T-helper 2 cell treated with Interferon-gamma antibody and Interleukin-4, amounts not matched to agents 5 μg/mL and 100 μg/mL, for 36 hours (primary cell): Measurements from ENCODE around the gene HTRA2.

Experiments used
- DNase-seq: peaks from one replicate; pipeline ENCODE4 v3.0.0; 2021; ENCODE audit warnings: low spot score
- H3K27ac Mint-ChIP-seq: one replicate; pipeline ENCODE4 v1.8.0; 2021; ENCODE audit warnings: mild to moderate bottlenecking, mixed read lengths
- H3K27me3 Mint-ChIP-seq: one replicate; pipeline ENCODE4 v1.8.0; 2021; ENCODE audit warnings: low read depth, mixed read lengths
- H3K36me3 Mint-ChIP-seq: one replicate; pipeline ENCODE4 v1.8.0; 2021; ENCODE audit warnings: low read depth, mixed read lengths
- H3K4me1 Mint-ChIP-seq: one replicate; pipeline ENCODE4 v1.8.0; 2021; ENCODE audit warnings: low read depth, mixed read lengths
- H3K4me3 Mint-ChIP-seq: one replicate; pipeline ENCODE4 v1.8.0; 2022; ENCODE audit warnings: mild to moderate bottlenecking, moderate library complexity, mixed read lengths
- H3K9me3 Mint-ChIP-seq: one replicate; pipeline ENCODE4 v1.8.0; 2021; ENCODE audit warnings: mixed read lengths

Gene HTRA2

GRCh38 chr2:74505448-74506246 lies 24.1 kb upstream of the HTRA2 start:
- H3K36me3 Mint-ChIP-seq, result peaks cover 26% of the 10 kb centered on the region
- peaks cover 41% of the 10 kb centered on the region for H3K4me1 Mint-ChIP-seq
- H3K27ac Mint-ChIP-seq, result no peak overlapping the region
- H3K27me3 Mint-ChIP-seq, result peaks cover 30% of the 10 kb centered on the region
- H3K9me3 Mint-ChIP-seq, result no peaks in the 10 kb centered on the region
- H3K4me3 Mint-ChIP-seq, result peak overlapping the region; percentile 47
- no peak for DNase-seq

GRCh38 chr2:74507145-74507925 lies 22.4 kb upstream of the HTRA2 start, which contains the start of gene PCGF1:
Gene PCGF1 (minus strand): TSS chr2:74507695. CDS start chr2:74507668, 27 bp downstream.
- peaks cover 27% of the 10 kb centered on the region for H3K27me3 Mint-ChIP-seq
- H3K4me3 Mint-ChIP-seq, result peak within 1 kb of the TSS; percentile 96
- H3K36me3 Mint-ChIP-seq, result peaks cover 23% of the 10 kb centered on the region
- DNase-seq, result peak; percentile 97
- peak within 1 kb of the TSS; percentile 99 for H3K27ac Mint-ChIP-seq
- H3K4me1 Mint-ChIP-seq, result peaks cover 44% of the 10 kb centered on the region
- H3K9me3 Mint-ChIP-seq, result no peaks in the 10 kb centered on the region

- no peak for DNase-seq
- Mint-ChIP-seq H3K27ac (peak overlapping the region; percentile 99), H3K27me3 (peaks cover 29% of the 10 kb centered on the region), H3K36me3 (peaks cover 23% of the 10 kb centered on the region), H3K4me1 (peaks cover 41% of the 10 kb centered on the region), H3K4me3 (peak overlapping the region; percentile 96), H3K9me3 (no peaks in the 10 kb centered on the region)
Observed at GRCh38 chr2:74507926-74508520, 21.7 kb upstream of the HTRA2 start.

- no peak for DNase-seq
- Mint-ChIP-seq H3K4me1 (peaks cover 34% of the 10 kb centered on the region), H3K27ac (no peak overlapping the region), H3K27me3 (peaks cover 41% of the 10 kb centered on the region), H3K4me3 (no peak overlapping the region), H3K36me3 (peaks cover 12% of the 10 kb centered on the region), H3K9me3 (no peaks in the 10 kb centered on the region)
Observed at GRCh38 chr2:74510272-74510671, 19.5 kb upstream of the HTRA2 start.

GRCh38 chr2:74511104-74511989 lies 18.4 kb upstream of the HTRA2 start:
- no peak overlapping the region for H3K4me3 Mint-ChIP-seq
- H3K9me3 Mint-ChIP-seq, result no peaks in the 10 kb centered on the region
- no peak overlapping the region for H3K27ac Mint-ChIP-seq
- peaks cover 7% of the 10 kb centered on the region for H3K36me3 Mint-ChIP-seq
- DNase-seq, result no peak
- H3K27me3 Mint-ChIP-seq, result peaks cover 48% of the 10 kb centered on the region
- peaks cover 32% of the 10 kb centered on the region for H3K4me1 Mint-ChIP-seq

- H3K27me3 Mint-ChIP-seq, result peaks cover 64% of the 10 kb centered on the region
Observed at GRCh38 chr2:74512744-74513604, 16.8 kb upstream of the HTRA2 start.

GRCh38 chr2:74513605-74514367 lies 15.9 kb upstream of the HTRA2 start:
- H3K4me1 Mint-ChIP-seq, result peaks cover 28% of the 10 kb centered on the region
- H3K9me3 Mint-ChIP-seq, result no peaks in the 10 kb centered on the region
- peaks cover 69% of the 10 kb centered on the region for H3K27me3 Mint-ChIP-seq
- peaks cover 8% of the 10 kb centered on the region for H3K36me3 Mint-ChIP-seq
- H3K27ac Mint-ChIP-seq, result no peak overlapping the region
- H3K4me3 Mint-ChIP-seq, result peak overlapping the region; percentile 55
- DNase-seq, result no peak

More at GRCh38 chr2:74512744-74513604, 16.8 kb upstream of the HTRA2 start:
- DNase-seq, result no peak
- no peaks in the 10 kb centered on the region for H3K9me3 Mint-ChIP-seq
- H3K36me3 Mint-ChIP-seq, result peaks cover 8% of the 10 kb centered on the region
- H3K4me3 Mint-ChIP-seq, result peak overlapping the region; percentile 55
- peaks cover 35% of the 10 kb centered on the region for H3K4me1 Mint-ChIP-seq
- no peak overlapping the region for H3K27ac Mint-ChIP-seq

- no peak for DNase-seq
- Mint-ChIP-seq H3K4me1 (peaks cover 27% of the 10 kb centered on the region), H3K27ac (no peak within 1 kb of the TSS), H3K4me3 (peak within 1 kb of the TSS; percentile 82), H3K36me3 (peaks cover 8% of the 10 kb centered on the region), H3K27me3 (peaks cover 77% of the 10 kb centered on the region), H3K9me3 (no peaks in the 10 kb centered on the region)
Observed at GRCh38 chr2:74514368-74515270, 15.1 kb upstream of the HTRA2 start, which contains the start of gene TLX2. Gene TLX2 (plus strand): TSS chr2:74514450. CDS start chr2:74514807, 357 bp downstream.

- Mint-ChIP-seq H3K36me3 (peaks cover 8% of the 10 kb centered on the region), H3K4me1 (peaks cover 24% of the 10 kb centered on the region), H3K27me3 (peaks cover 80% of the 10 kb centered on the region), H3K27ac (peak overlapping the region; percentile 49), H3K9me3 (no peaks in the 10 kb centered on the region), H3K4me3 (peak overlapping the region; percentile 82)
- DNase-seq, result no peak
Observed at GRCh38 chr2:74515271-74515980, 14.3 kb upstream of the HTRA2 start.

GRCh38 chr2:74515981-74516633 lies 13.6 kb upstream of the HTRA2 start:
- Mint-ChIP-seq H3K9me3 (no peaks in the 10 kb centered on the region), H3K4me1 (peaks cover 20% of the 10 kb centered on the region), H3K36me3 (peaks cover 8% of the 10 kb centered on the region), H3K27ac (no peak overlapping the region), H3K27me3 (peaks cover 78% of the 10 kb centered on the region), H3K4me3 (peak overlapping the region; percentile 76)
- DNase-seq, result peak; percentile 71
